Right lobe of liver (tissue), 4 donors: ENCODE measurements around the gene VWA8.

Experiments used
- CTCF ChIP-seq, 4 donors: fragments of 200-600 bp in 3 of 4; fragments of 450-650 bp in 1 of 4; IDR thresholded peaks; one replicate each; pipeline versions ENCODE4 v1.5.1 to v1.8.0; 2016 to 2022; ENCODE audit warnings: antibody characterized with exemption in 4 of 4, mild to moderate bottlenecking in 2 of 4
- POLR2A ChIP-seq: fragments of 450-650 bp; IDR thresholded peaks from one replicate; pipeline ENCODE4 v1.6.1; 2017; ENCODE audit warnings: antibody characterized with exemption, mild to moderate bottlenecking
- donor health status: DM: no; HTN: no; CAD: no.
- donor health status: DM: no; HTN: no; CAD: no.
- donor health status: DM: no; HTN: yes; CAD: no.

DNA sequence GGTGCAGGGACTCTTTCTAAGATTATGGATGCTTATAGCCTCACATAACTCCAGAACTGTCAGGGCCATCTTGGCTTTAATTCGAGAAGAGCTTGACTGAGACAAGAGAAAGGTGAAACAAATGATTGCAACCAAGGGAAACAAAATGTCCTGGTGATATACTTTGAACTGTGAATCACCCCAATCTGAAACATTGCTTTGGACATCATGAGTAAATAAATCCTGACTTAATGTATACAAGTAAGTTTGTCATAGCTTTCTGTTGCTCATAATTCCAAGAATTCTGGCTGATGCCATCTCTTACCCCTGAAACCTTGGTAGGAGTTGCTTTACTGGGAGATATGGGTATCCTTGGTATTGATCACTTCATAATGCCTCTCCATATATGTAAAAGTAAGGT lies 5.8 kb upstream of the VWA8 start:
- TF ChIP-seq CTCF (IDR thresholded peaks at IDR 0.05) = no peak
- no peak for TF ChIP-seq POLR2A
